H1 (cell line): ENCODE results near the gene ZMIZ1. TPM values are rescaled to one million over a fixed set of nuclear protein-coding genes. Genes with fewer than 3 reads are reported as not detected.

Source experiments
- BRCA1 ChIP-seq: IDR thresholded peaks from 2 replicates; pipeline ENCODE4 v1.6.1; 2012; ENCODE audit warnings: low read depth, low read length, improper control_type of control experiment
- KDM1A ChIP-seq: fragments of 200-600, 300-600 bp; sonication (generic); IDR thresholded peaks from 2 replicates; pipeline ENCODE4 v1.7.1; 2016; ENCODE audit warnings: mild to moderate bottlenecking, low read length, borderline replicate concordance
- POLR2AphosphoS5 ChIP-seq: IDR thresholded peaks from 2 replicates; pipeline ENCODE4 v1.6.1; 2011; ENCODE audit warnings: low read depth, low read length
- polyA plus RNA-seq, 7 experiments: library from polyadenylated mRNA; depleted of rRNA in 3 of 7; stranded (reverse) in 5 of 7; unstranded in 2 of 7; fragments of >200 nt in 5 of 7; fragments of 200-250 nt in 2 of 7; gene quantifications; 1 replicate in 5 of 7; 2 replicates in 1 of 7; 4 replicates in 1 of 7; pipeline versions ENCODE4 v1.2.1 to v1.2.3, GENCODE V29; 2011 to 2013; ENCODE audit warnings: missing spikeins in 2 of 7, mixed read lengths in 2 of 7
- total RNA-seq: library from RNA; stranded (reverse); fragmentation: NEBNext Ultra II Directional; extraction: Animal tissue kit (Norgen Biotek cat#: 25700); gene quantifications from 2 replicates; pipeline ENCODE4 v1.2.1, GENCODE V29; 2021

The ZMIZ1 gene
- total and polyA plus RNA-seq, 2 of the 8 experiments (the other 6 are each of a cell fraction or from before 2014, with no cell fraction given): 8.1 to 28.0 TPM

DNA sequence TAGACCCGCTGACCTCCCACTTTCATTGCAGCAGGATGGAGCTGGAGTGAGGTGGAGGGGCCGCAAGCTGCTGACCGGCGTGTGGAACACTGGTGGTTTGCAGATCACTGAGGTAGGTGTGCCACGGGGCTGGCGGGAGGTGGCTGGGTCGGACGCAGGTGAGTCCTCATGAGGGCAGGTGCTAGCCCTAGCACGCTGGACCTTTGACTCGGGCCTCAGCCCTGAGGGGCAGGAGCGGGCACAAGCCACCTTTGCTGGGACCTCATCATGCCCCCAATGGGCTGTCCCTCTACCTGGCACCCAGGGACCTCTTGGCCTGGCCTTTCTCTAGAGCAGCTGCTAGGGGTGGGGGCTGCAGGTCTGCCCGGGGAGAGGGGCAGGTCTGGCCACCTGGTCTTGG is 93.3 kb downstream of the ZMIZ1 start (continued):
- TF ChIP-seq KDM1A: no peak
- no peak for TF ChIP-seq BRCA1
- no peak for TF ChIP-seq POLR2AphosphoS5
